HFFc6 (cell line): ENCODE data around the gene ADK. TPM values are rescaled to one million over a fixed set of nuclear protein-coding genes. Genes with fewer than 3 reads are reported as not detected.

Experiments used
- DNase-seq: peaks from one replicate; pipeline ENCODE4 v3.0.0-alpha.2; 2018
- H3K27ac Mint-ChIP-seq: 2 replicates; pipeline ENCODE4 v1.8.0; 2020; ENCODE audit warnings: mild to moderate bottlenecking, mixed read lengths
- H3K27me3 Mint-ChIP-seq: 2 replicates; pipeline ENCODE4 v1.8.0; 2021; ENCODE audit warnings: mild to moderate bottlenecking, moderate library complexity, mixed read lengths; ENCODE audit not compliant: insufficient read depth
- H3K36me3 Mint-ChIP-seq: 2 replicates; pipeline ENCODE4 v1.8.0; 2021; ENCODE audit warnings: low read depth, mixed read lengths
- H3K4me1 Mint-ChIP-seq: 2 replicates; pipeline ENCODE4 v1.8.0; 2020; ENCODE audit warnings: low read depth, mixed read lengths
- H3K4me3 Mint-ChIP-seq: 2 replicates; pipeline ENCODE4 v1.8.0; 2020; ENCODE audit warnings: mild to moderate bottlenecking, moderate library complexity, mixed read lengths
- H3K9me3 Mint-ChIP-seq: 2 replicates; pipeline ENCODE4 v1.8.0; 2020; ENCODE audit warnings: mild to moderate bottlenecking, mixed read lengths
- total RNA-seq, 6 experiments: library from RNA; stranded (reverse); fragmentation: NEBNext Ultra II Directional; extraction: Animal tissue kit (Norgen Biotek cat#: 25700); gene quantifications; 2 replicates in 1 of 6; 3 replicates in 5 of 6; pipeline ENCODE4 v1.2.3, GENCODE V29; 2021
- TF ChIP-seq, protein P1 (sequence below): fragments of 200-600 bp; sonication (generic); IDR thresholded peaks from 2 replicates; pipeline ENCODE4 v1.5.0; 2021; ENCODE audit warnings: antibody characterized with exemption, mild to moderate bottlenecking

Gene ADK
- total RNA-seq, 6 experiments from 2014 or later, result 74.1 to 97.6 (median 86.0) TPM

DNA sequence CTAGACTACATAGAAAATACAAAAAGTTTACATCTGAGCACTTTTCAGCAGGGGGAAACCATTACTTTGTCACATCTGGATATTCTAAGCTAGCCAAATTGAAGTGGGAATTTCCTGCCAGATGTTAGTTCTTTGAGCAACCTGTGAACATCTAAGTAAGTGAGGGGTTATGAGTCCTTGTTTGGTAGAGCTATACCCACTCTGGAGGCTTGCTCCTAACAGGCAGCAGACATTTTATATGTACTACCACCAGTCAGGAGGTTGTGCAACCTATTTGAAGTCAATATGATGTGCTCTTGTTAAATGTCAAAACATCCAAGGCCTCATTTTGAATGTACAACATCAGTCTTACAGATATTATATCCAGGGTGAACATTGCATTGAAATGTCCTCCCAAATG, 532.0 kb downstream of the ADK start:
- 0 out of 2 replicates have a peak, but pooled peaks cover 12% of the 10 kb centered on the region for H3K4me1 Mint-ChIP-seq
- no peak overlapping the region for H3K27ac Mint-ChIP-seq
- H3K27me3 Mint-ChIP-seq, result no peaks in the 10 kb centered on the region
- peaks cover 16% of the 10 kb centered on the region for H3K36me3 Mint-ChIP-seq
- TF ChIP-seq, protein P1, sequence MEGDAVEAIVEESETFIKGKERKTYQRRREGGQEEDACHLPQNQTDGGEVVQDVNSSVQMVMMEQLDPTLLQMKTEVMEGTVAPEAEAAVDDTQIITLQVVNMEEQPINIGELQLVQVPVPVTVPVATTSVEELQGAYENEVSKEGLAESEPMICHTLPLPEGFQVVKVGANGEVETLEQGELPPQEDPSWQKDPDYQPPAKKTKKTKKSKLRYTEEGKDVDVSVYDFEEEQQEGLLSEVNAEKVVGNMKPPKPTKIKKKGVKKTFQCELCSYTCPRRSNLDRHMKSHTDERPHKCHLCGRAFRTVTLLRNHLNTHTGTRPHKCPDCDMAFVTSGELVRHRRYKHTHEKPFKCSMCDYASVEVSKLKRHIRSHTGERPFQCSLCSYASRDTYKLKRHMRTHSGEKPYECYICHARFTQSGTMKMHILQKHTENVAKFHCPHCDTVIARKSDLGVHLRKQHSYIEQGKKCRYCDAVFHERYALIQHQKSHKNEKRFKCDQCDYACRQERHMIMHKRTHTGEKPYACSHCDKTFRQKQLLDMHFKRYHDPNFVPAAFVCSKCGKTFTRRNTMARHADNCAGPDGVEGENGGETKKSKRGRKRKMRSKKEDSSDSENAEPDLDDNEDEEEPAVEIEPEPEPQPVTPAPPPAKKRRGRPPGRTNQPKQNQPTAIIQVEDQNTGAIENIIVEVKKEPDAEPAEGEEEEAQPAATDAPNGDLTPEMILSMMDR, result no peak
- DNase-seq, result no peak
- H3K9me3 Mint-ChIP-seq, result no peaks in the 10 kb centered on the region
- H3K4me3 Mint-ChIP-seq, result no peak overlapping the region

DNA sequence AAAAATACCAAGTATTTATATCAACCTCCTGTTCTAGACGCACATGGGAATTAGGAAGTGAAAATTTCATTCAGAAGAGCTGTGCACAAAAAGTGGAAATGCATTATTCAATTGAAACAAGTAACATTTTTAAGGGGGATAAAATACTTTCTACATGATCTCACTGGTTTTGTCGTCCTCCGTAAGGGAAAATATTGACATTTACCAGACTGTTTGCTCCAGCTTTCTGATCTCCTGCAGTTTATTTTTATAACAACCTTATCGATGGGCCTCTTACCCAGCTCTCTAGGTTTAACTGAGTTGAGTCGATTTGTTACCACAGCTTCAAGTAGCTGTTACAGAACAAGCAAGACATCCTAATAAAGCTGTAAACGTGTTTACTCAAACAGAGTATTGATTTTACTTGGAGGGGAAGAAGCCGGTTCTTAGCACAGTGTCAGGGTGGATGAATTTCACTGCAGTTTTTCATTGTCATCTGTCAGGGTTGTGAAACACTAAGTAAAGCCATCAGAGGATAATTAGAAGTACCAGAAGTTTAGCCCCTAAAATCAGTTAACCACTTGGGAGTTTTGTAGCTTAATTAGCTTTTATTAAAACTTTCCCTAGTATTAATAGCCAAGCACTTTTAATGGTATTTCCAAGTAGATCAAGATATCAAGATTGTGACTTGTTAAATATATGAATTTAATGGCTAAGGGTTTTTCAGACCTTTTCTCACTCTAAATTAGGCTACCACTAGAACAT, 532.8 kb downstream of the ADK start:
- H3K27me3 Mint-ChIP-seq, result no peaks in the 10 kb centered on the region
- 0 out of 2 replicates have a peak, but pooled peaks cover 12% of the 10 kb centered on the region for H3K4me1 Mint-ChIP-seq
- peaks cover 18% of the 10 kb centered on the region for H3K36me3 Mint-ChIP-seq
- no peak overlapping the region for H3K27ac Mint-ChIP-seq
- H3K4me3 Mint-ChIP-seq, result no peak overlapping the region
- TF ChIP-seq, protein P1, result no peak
- no peak for DNase-seq
- H3K9me3 Mint-ChIP-seq, result no peaks in the 10 kb centered on the region

DNA sequence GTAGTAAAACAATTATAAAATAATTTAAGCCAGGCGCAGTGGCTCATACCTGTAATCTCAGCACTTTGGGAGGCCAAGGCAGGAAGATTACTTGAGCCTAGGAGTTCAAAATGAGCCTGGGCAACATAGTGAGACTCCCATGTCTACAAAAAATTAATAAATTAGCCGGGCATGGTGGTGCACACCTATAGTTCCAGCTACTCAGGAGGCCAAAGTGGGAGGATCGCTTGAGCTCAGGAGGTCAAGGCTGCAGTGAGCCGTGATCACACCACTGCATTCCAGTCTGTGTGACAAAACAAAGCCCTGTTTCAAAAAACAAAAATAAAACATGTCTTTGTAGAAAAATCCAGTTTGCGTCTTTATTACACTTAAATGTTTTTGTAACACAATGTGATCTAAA, 533.4 kb downstream of the ADK start:
- TF ChIP-seq, protein P1, result no peak
- Mint-ChIP-seq H3K27me3 (no peaks in the 10 kb centered on the region), H3K36me3 (peaks cover 18% of the 10 kb centered on the region), H3K4me1 (0 out of 2 replicates have a peak, but pooled peaks cover 12% of the 10 kb centered on the region), H3K4me3 (no peak overlapping the region), H3K9me3 (no peaks in the 10 kb centered on the region), H3K27ac (no peak overlapping the region)
- no peak for DNase-seq

- Mint-ChIP-seq H3K4me1 (0 out of 2 replicates have a peak, but pooled peaks cover 12% of the 10 kb centered on the region), H3K27me3 (no peaks in the 10 kb centered on the region), H3K9me3 (no peaks in the 10 kb centered on the region), H3K27ac (no peak overlapping the region), H3K36me3 (peaks cover 18% of the 10 kb centered on the region), H3K4me3 (no peak overlapping the region)
- TF ChIP-seq, protein P1, result no peak
- DNase-seq, result no peak
Observed at GRCh38 chr10:74685564-74685963, 534.5 kb downstream of the ADK start.

DNA sequence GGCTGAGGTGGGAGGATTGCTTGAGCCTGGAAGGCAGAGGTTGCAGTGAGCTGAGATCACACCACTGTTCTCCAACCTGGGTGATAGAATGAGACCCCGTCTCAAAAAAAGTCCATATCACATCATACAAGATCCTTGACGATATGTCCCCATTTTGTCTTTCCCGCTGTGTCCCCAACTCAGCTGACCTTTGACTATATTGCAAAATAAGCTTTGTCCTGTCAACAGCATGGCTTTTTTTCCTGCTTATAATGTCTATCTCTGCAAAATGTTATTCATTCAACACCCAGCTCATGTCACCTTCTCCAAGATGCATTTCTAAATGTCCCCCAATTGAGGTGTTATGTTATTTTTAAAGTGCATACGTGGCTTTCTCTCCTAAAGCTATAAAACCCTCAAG, 539.4 kb downstream of the ADK start:
- no peaks in the 10 kb centered on the region for H3K27me3 Mint-ChIP-seq
- TF ChIP-seq, protein P1, result no peak
- peaks cover 18% of the 10 kb centered on the region for H3K36me3 Mint-ChIP-seq
- H3K9me3 Mint-ChIP-seq, result no peaks in the 10 kb centered on the region
- peaks cover 6% of the 10 kb centered on the region for H3K4me1 Mint-ChIP-seq
- no peak overlapping the region for H3K27ac Mint-ChIP-seq
- DNase-seq, result no peak
- H3K4me3 Mint-ChIP-seq, result no peak overlapping the region
